ENCODE results near the gene CAPZA1. TPM values are rescaled to one million over a fixed set of nuclear protein-coding genes. Genes with fewer than 3 reads are reported as not detected.

Gene CAPZA1
- total and polyA plus RNA-seq, 2 of the 8 experiments (the other 6 are each of a cell fraction or from before 2014, with no cell fraction given) = 48.9 to 107 TPM

DNA sequence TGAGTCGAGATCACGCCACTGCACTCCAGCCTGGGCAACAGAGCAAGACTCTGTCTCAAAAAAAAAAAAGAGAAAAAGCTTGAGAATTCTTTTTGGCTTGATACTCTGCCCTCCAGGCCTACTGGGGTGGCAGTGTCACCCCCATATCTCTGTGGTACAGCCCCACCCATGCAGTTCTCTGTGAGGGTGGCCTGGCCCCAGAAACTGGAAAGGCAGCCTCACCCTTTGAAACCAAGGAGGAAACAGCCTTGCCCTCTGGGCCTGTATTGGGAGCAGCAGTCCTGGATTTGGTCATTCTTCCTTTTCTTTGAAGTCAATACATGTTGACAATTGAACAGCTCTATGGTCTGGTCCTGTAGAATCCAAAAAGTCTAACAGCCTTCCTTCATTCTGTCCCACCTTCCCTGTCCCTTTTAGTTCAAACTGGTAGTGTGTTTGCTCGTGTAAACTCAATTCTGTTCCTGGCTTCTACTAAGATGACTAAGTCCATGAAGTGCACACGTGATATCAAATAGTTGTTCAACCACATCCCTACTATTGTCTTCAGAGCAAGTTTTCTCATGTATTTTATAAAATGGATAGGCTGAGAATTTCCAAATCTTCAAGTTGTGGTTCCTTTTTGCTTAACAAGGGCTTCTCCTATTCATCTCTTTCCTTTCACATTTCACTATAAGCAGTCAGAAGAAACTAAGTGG, 13.9 kb upstream of the CAPZA1 start:
- H3K18ac ChIP-seq (ENCODE audit: extremely low read depth, low read length) = no peak overlapping the region
- no peak overlapping the region for H2BK15ac ChIP-seq (ENCODE audit: low read length)
- no peak overlapping the region for H4K8ac ChIP-seq (ENCODE audit: extremely low read depth, insufficient read depth, low read length)
- H2BK5ac ChIP-seq (ENCODE audit: low read depth, low read length) = no peak overlapping the region
- no peak overlapping the region for H3K23ac ChIP-seq (ENCODE audit: insufficient read length)
- no peaks in the 10 kb centered on the region for H3K4me1 ChIP-seq (replicated peaks in 1 of 4; ENCODE audit: control insufficient read depth in 3 of 4, insufficient read depth in 4 of 4, low read length in 3 of 4)
- H4K5ac ChIP-seq (ENCODE audit: insufficient read length, low read depth, low read length) = no peak overlapping the region
- H3K4me3 ChIP-seq (ENCODE audit: extremely low read depth in 1 of 4, insufficient read depth in 2 of 4, low read depth in 3 of 4, low read length in 4 of 4) = no peak overlapping the region
- no peak overlapping the region for H4K91ac ChIP-seq (replicated peaks; ENCODE audit: insufficient read length, low read length)
- H4K20me1 ChIP-seq (replicated peaks in 1 of 2; ENCODE audit: control insufficient read depth in 1 of 2, insufficient read depth in 2 of 2, low read length in 2 of 2) = no peaks in the 10 kb centered on the region
- H3K9ac ChIP-seq (replicated peaks in 1 of 4; ENCODE audit: extremely low read depth in 1 of 4, low read depth in 3 of 4, low read length in 3 of 4) = no peak overlapping the region
- H3K4me2 ChIP-seq (ENCODE audit: insufficient read depth in 1 of 2, low read depth in 2 of 2, low read length in 2 of 2) = no peak overlapping the region
- no peaks in the 10 kb centered on the region for H3K79me2 ChIP-seq (ENCODE audit: control insufficient read depth in 1 of 2, insufficient read depth in 2 of 2, low read length in 2 of 2)
- no peak overlapping the region for H3K56ac ChIP-seq (replicated peaks; ENCODE audit: insufficient read length, low read depth, low read length)
- no peak overlapping the region for H2BK20ac ChIP-seq (ENCODE audit: low read length)
- H3K79me1 ChIP-seq (ENCODE audit: low read depth, low read length) = no peaks in the 10 kb centered on the region
- H3K27me3 ChIP-seq (replicated peaks in 1 of 4; ENCODE audit: control insufficient read depth in 3 of 4, extremely low read depth in 1 of 4, insufficient read depth in 3 of 4, low read length in 3 of 4) = no peaks in the 10 kb centered on the region
- peaks cover 6 to 26% (median 20%) of the 10 kb centered on the region in 4 experiments; a peak in 6 of 8 replicates for H3K36me3 ChIP-seq (ENCODE audit: control insufficient read depth in 2 of 4, insufficient read depth in 4 of 4, low read length in 3 of 4)
- DNase-seq (ENCODE audit: low read depth in 1 of 2, low spot score in 2 of 2) (no peak), FAIRE-seq (no peak)
- H2BK120ac ChIP-seq (replicated peaks; ENCODE audit: low read depth, low read length) = no peak overlapping the region
- POLR2A ChIA-PET (ENCODE audit: partially characterized antibody) = interaction anchor here (0.6 to 1.3 kb wide), 3 partner anchors 43 to 66 kb away, joined by 3 to 4 read pairs (median 3); no protein-coding TSS in a partner anchor
- H3K9me3 ChIP-seq (ENCODE audit: insufficient read depth in 2 of 2, low read depth in 1 of 2, low read length in 1 of 2) = no peaks in the 10 kb centered on the region
- H3K23me2 ChIP-seq (ENCODE audit: low read depth, low read length) = no peaks in the 10 kb centered on the region
- no peak overlapping the region for H3K4ac ChIP-seq (replicated peaks; ENCODE audit: insufficient read length, low read depth, low read length)
- H2BK12ac ChIP-seq (ENCODE audit: low read depth, low read length) = no peak overlapping the region
- CTCF ChIA-PET (ENCODE audit: partially characterized antibody) = interaction anchor here (1.0 to 1.9 kb wide), 4 partner anchors 8 to 215 kb away, joined by 3 to 7 read pairs (median 4); no protein-coding TSS in a partner anchor
- no peak overlapping the region for H3K27ac ChIP-seq (ENCODE audit: low read depth, low read length)
- no peak overlapping the region for H3K14ac ChIP-seq (ENCODE audit: insufficient read length)
- no peak overlapping the region for H2AK5ac ChIP-seq (ENCODE audit: low read depth, low read length)
- H2AFZ ChIP-seq (ENCODE audit: low read length) = no peak overlapping the region
- WGBS, 2 experiments (ENCODE audit: extremely low coverage in 1 of 2, insufficient coverage in 1 of 2, insufficient read length in 1 of 2, insufficient replicate concordance in 2 of 2, low coverage in 1 of 2, low lambda C conversion rate in 2 of 2, missing lambda C conversion rate in 1 of 2) = 87% methylated on average over 4 of the region's 4 CpGs; no CpG with 5 or more reads in 1 of the 2 experiments
- TF ChIP-seq GTF2F1 (IDR thresholded peaks at IDR 0.05; ENCODE audit: borderline replicate concordance, low read depth, low read length) = no peak
- TF ChIP-seq SUZ12 (IDR thresholded peaks at IDR 0.05; ENCODE audit: low read length) = no peak
- TF ChIP-seq SP4 (IDR thresholded peaks at IDR 0.05; ENCODE audit: low read length) = no peak
- no peak for TF ChIP-seq HDAC2 (IDR thresholded peaks at IDR 0.05; ENCODE audit: borderline replicate concordance in 1 of 2, low read depth in 2 of 2, low read length in 2 of 2)
- TF ChIP-seq, protein P1, sequence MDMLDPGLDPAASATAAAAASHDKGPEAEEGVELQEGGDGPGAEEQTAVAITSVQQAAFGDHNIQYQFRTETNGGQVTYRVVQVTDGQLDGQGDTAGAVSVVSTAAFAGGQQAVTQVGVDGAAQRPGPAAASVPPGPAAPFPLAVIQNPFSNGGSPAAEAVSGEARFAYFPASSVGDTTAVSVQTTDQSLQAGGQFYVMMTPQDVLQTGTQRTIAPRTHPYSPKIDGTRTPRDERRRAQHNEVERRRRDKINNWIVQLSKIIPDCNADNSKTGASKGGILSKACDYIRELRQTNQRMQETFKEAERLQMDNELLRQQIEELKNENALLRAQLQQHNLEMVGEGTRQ (IDR thresholded peaks at IDR 0.05; ENCODE audit: low read length) = no peak
- no peak for TF ChIP-seq MAX (IDR thresholded peaks at IDR 0.05)
- TF ChIP-seq GABPA (IDR thresholded peaks at IDR 0.05; ENCODE audit: borderline replicate concordance, insufficient read depth, low read length) = no peak
- TF ChIP-seq NRF1 (IDR thresholded peaks at IDR 0.05; ENCODE audit: low read depth, low read length) = no peak
- no peak for TF ChIP-seq POU5F1 (IDR thresholded peaks at IDR 0.05; ENCODE audit: low read depth, low read length)
- TF ChIP-seq CREB1 (IDR thresholded peaks at IDR 0.05) = no peak
